Measurements from ENCODE around the gene CCM2.

Gene CCM2

DNA sequence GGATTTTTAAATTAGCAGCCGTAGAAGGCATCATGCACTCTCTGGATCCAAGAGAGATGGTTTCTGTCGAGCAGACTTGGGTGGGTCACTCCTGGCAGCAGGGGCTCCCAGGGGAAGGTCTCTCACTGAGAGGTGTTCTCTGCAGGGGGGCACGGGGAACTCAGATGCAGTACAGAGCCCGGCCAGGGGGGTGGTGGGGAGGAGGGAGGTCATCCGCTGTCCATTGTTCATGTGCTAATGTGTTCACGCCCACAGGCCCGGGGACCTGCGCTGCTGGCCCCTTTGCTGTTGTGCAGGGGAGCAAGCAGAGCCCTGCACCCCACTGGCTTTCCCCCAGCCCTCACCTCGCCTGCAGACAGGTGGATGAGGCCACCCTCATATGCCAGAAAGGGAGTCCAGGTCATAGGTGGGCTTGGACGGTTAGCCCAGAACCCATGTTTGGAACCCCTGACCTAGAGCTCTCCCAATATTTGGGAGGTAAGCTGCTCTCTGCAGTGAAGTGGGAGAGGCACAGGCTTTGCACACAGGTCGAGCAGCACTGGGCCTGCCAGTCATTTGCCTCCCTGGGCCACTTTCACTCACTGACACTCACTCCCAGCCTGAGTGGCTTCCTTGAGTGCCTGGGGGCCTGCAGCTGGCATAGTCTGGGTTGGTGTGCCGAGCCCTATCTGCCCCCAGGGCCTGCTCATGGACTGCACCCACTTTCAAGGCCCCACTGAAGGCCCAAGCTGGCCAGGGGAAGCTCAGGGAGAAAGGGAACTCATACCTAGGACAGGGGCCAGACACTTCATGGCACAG is 124.1 kb downstream of the CCM2 start:
- no peaks in the 10 kb centered on the region for H3K4me1 ChIP-seq (ENCODE audit: insufficient read depth, poor library complexity, severe bottlenecking)
- ATAC-seq (ENCODE audit: low read depth) = no peak
- no peak overlapping the region for H3K27ac ChIP-seq (ENCODE audit: poor library complexity, severe bottlenecking)
- no peak for TF ChIP-seq CTCF (IDR thresholded peaks at IDR 0.05; ENCODE audit: poor library complexity, severe bottlenecking)
- no peak for DNase-seq (ENCODE audit: low spot score)
- no peak overlapping the region for H3K4me3 ChIP-seq (ENCODE audit: severe bottlenecking)
- no peaks in the 10 kb centered on the region for H3K9me3 ChIP-seq (ENCODE audit: severe bottlenecking)
- no peaks in the 10 kb centered on the region for H3K27me3 ChIP-seq (ENCODE audit: insufficient read depth, poor library complexity, severe bottlenecking)
- H3K36me3 ChIP-seq (ENCODE audit: low read depth) = no peaks in the 10 kb centered on the region

- Histone ChIP-seq H3K27me3 (ENCODE audit: insufficient read depth, poor library complexity, severe bottlenecking) (no peaks in the 10 kb centered on the region), H3K4me3 (ENCODE audit: severe bottlenecking) (no peak overlapping the region), H3K9me3 (ENCODE audit: severe bottlenecking) (no peaks in the 10 kb centered on the region), H3K4me1 (ENCODE audit: insufficient read depth, poor library complexity, severe bottlenecking) (no peaks in the 10 kb centered on the region), H3K36me3 (ENCODE audit: low read depth) (no peaks in the 10 kb centered on the region), H3K27ac (ENCODE audit: poor library complexity, severe bottlenecking) (no peak overlapping the region)
- TF ChIP-seq CTCF (IDR thresholded peaks at IDR 0.05; ENCODE audit: poor library complexity, severe bottlenecking) = no peak
- ATAC-seq (ENCODE audit: low read depth) = no peak
- DNase-seq (ENCODE audit: low spot score) = no peak
These were observed 125.3 kb downstream of the CCM2 start for GRCh38 chr7:45125193-45125904.

Measured in RWPE2 (cell line).